Loucy (cell line): ENCODE measurements around the gene HSD11B1L.

ENCODE experiments used
- H2AFZ ChIP-seq: fragments of 200-600 bp; sonication (generic); 2 replicates; pipeline ENCODE4 v1.6.0; 2016; ENCODE audit warnings: antibody characterized with exemption, mild to moderate bottlenecking, low read length, moderate library complexity
- H3F3A ChIP-seq: fragments of 200-600 bp; 2 replicates; pipeline ENCODE4 v1.6.0; 2016; ENCODE audit warnings: antibody characterized with exemption, low read depth, mild to moderate bottlenecking
- H3K27me3 ChIP-seq: fragments of 200-600 bp; sonication (generic); 2 replicates; pipeline ENCODE4 v1.6.1; 2014; ENCODE audit warnings: low read length, mild to moderate bottlenecking; ENCODE audit not compliant: insufficient read depth, poor library complexity, severe bottlenecking
- H3K36me3 ChIP-seq: fragments of 200-600 bp; sonication (generic); 2 replicates; pipeline ENCODE4 v1.6.1; 2016; ENCODE audit warnings: low read length; ENCODE audit not compliant: insufficient read depth
- H3K4me1 ChIP-seq: fragments of 200-600 bp; sonication (generic); 2 replicates; pipeline ENCODE4 v1.5.1; 2014; ENCODE audit warnings: low read length, mild to moderate bottlenecking; ENCODE audit not compliant: insufficient read depth, poor library complexity, severe bottlenecking
- H3K4me2 ChIP-seq: fragments of 200-600 bp; sonication (generic); 2 replicates; pipeline ENCODE4 v1.6.0; 2014; ENCODE audit warnings: antibody characterized with exemption, low read length, low read depth, mild to moderate bottlenecking; ENCODE audit not compliant: poor library complexity, severe bottlenecking
- H3K4me3 ChIP-seq: fragments of 200-600 bp; sonication (generic); 2 replicates; pipeline ENCODE4 v1.5.1; 2014; ENCODE audit warnings: low read length, mild to moderate bottlenecking, mixed read lengths; ENCODE audit not compliant: poor library complexity, severe bottlenecking
- H3K79me2 ChIP-seq: fragments of 200-600 bp; sonication (generic); 2 replicates; pipeline ENCODE4 v1.6.1; 2014; ENCODE audit warnings: low read length; ENCODE audit not compliant: insufficient read depth
- H3K9ac ChIP-seq: fragments of 200-600 bp; sonication (generic); 2 replicates; pipeline ENCODE4 v1.6.0; 2014; ENCODE audit warnings: mild to moderate bottlenecking, low read depth, low read length, moderate library complexity; ENCODE audit not compliant: poor library complexity, severe bottlenecking
- H3K9me2 ChIP-seq: fragments of 200-600 bp; sonication (generic); replicated peaks from 2 replicates; pipeline ENCODE4 v1.6.1; 2016; ENCODE audit warnings: low read depth, low read length, mixed read lengths
- H3K9me3 ChIP-seq: fragments of 200-600 bp; sonication (generic); 2 replicates; pipeline ENCODE4 v1.6.1; 2014; ENCODE audit warnings: mild to moderate bottlenecking, antibody characterized with exemption, low read length, low read depth; ENCODE audit not compliant: insufficient read depth
- H4K20me1 ChIP-seq: fragments of 200-600 bp; sonication (generic); 2 replicates; pipeline ENCODE4 v1.6.0; 2014; ENCODE audit warnings: antibody characterized with exemption, low read length, mild to moderate bottlenecking; ENCODE audit not compliant: insufficient read depth, poor library complexity, severe bottlenecking
- EZH2phosphoT487 ChIP-seq: fragments of 200-600 bp; IDR thresholded peaks from 2 replicates; pipeline ENCODE4 v1.6.1; 2018; ENCODE audit warnings: antibody characterized with exemption, mild to moderate bottlenecking, moderate library complexity, borderline replicate concordance
- TF ChIP-seq, protein P1 (sequence below): fragments of 200-600 bp; sonication (generic); conservative IDR thresholded peaks from 2 replicates; pipeline ENCODE4 v1.5.1; 2014; ENCODE audit warnings: mild to moderate bottlenecking, antibody characterized with exemption, low read length

HSD11B1L gene

GRCh38 chr19:5697022-5697889 is 16.4 kb downstream of the HSD11B1L start:
- Histone ChIP-seq H2AFZ (no peak overlapping the region), H3K9ac (no peak overlapping the region), H3K4me2 (no peak overlapping the region), H3K4me1 (peaks cover 4% of the 10 kb centered on the region), H4K20me1 (peaks cover 42% of the 10 kb centered on the region), H3K79me2 (peaks cover 41% of the 10 kb centered on the region), H3F3A (no peaks in the 10 kb centered on the region), H3K27me3 (no peaks in the 10 kb centered on the region), H3K9me2 (no peaks in the 10 kb centered on the region), H3K36me3 (peaks cover 71% of the 10 kb centered on the region; the same call in 1 of the 2 replicates), H3K4me3 (no peak overlapping the region), H3K9me3 (no peaks in the 10 kb centered on the region)
- no peak for TF ChIP-seq EZH2phosphoT487
- TF ChIP-seq, protein P1, sequence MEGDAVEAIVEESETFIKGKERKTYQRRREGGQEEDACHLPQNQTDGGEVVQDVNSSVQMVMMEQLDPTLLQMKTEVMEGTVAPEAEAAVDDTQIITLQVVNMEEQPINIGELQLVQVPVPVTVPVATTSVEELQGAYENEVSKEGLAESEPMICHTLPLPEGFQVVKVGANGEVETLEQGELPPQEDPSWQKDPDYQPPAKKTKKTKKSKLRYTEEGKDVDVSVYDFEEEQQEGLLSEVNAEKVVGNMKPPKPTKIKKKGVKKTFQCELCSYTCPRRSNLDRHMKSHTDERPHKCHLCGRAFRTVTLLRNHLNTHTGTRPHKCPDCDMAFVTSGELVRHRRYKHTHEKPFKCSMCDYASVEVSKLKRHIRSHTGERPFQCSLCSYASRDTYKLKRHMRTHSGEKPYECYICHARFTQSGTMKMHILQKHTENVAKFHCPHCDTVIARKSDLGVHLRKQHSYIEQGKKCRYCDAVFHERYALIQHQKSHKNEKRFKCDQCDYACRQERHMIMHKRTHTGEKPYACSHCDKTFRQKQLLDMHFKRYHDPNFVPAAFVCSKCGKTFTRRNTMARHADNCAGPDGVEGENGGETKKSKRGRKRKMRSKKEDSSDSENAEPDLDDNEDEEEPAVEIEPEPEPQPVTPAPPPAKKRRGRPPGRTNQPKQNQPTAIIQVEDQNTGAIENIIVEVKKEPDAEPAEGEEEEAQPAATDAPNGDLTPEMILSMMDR = no peak

DNA sequence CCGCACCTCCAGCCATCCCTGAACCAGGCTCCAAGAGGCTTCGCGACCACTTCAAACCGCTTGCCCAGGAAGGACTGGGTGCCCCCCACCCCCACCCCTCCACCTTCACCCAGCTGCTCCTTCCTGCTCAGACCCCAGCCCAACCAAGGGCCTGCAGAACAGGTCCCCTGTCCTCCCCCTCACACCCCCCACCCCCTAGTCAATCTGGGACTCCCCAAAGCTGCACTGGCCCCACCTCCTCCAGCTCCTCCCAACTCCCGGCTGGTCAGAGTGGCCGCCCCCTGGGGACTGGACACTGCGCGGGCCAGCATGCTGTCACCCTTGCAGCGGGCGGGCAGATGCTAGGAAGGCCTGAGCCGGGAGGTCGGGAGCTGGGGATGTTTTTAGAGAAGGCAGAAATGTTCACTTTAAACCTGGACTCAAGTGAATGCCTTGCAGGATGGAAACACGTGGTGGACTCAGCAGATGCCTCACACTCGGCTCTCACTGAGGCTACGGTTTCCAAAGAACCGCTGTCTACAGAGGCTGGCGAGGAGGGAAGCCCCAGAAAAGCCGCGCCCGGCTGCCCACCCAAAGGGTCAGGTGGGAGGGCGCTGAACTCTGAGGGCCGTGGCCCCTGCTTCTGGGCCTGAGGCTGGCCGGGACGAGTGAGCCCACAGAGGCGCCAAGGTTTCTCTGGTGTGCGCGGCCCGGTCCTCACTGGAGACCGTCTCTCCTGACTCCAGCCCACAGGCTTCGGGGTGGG is 17.2 kb downstream of the HSD11B1L start:
- no peaks in the 10 kb centered on the region for H3K4me1 ChIP-seq
- H3K79me2 ChIP-seq = peaks cover 33% of the 10 kb centered on the region
- no peak overlapping the region for H3K4me3 ChIP-seq
- H3K9me2 ChIP-seq = no peaks in the 10 kb centered on the region
- no peaks in the 10 kb centered on the region for H3K9me3 ChIP-seq
- no peak overlapping the region for H3K4me2 ChIP-seq
- H3K36me3 ChIP-seq = peaks cover 63% of the 10 kb centered on the region; the same call in 1 of the 2 replicates
- H4K20me1 ChIP-seq = peaks cover 34% of the 10 kb centered on the region
- no peak overlapping the region for H3K9ac ChIP-seq
- no peaks in the 10 kb centered on the region for H3F3A ChIP-seq
- no peak overlapping the region for H2AFZ ChIP-seq
- no peaks in the 10 kb centered on the region for H3K27me3 ChIP-seq
- TF ChIP-seq, protein P1 = no peak
- no peak for TF ChIP-seq EZH2phosphoT487

DNA sequence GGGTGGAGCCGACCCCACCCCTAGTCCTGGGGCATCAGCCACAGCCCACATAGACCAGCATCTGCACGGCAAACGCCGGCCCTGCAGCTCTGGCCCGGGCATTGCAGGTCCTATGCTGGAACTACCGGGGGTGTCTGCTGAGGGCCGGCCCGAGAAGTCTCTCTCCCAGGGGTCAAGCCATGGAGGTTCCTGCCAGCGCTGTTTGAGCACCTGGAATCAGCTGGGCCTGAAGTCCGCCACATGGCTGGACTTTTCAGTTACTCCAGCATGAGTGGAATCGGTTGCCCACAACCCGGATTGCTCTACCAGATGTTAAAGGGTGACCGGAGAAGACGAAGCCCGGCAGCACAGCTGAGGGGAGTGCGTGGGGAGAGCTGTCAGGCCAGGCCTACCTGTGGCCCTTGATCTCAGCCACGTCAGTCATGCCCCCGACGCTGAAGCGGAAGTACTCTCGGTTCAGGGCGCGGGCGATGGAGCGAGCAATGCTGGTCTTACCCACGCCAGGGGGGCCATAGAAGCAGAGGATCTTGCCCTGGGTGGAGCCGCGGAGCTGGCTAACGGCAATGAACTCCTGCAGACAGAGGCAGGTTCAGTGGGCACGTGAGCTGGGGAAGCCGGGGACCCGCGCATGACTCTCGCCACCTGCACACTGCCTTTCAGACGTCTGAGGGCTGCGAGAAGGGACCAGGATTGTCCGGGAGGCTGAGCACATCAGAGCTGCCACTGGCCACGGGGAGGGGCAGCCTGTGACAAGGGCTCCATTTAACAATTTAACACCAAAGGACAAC is 18.0 kb downstream of the HSD11B1L start:
- TF ChIP-seq, protein P1 = no peak
- TF ChIP-seq EZH2phosphoT487 = no peak
- H2AFZ ChIP-seq = no peak overlapping the region
- H3K36me3 ChIP-seq = peaks cover 63% of the 10 kb centered on the region; the same call in 1 of the 2 replicates
- H3K4me1 ChIP-seq = no peaks in the 10 kb centered on the region
- no peaks in the 10 kb centered on the region for H3K9me2 ChIP-seq
- H3K27me3 ChIP-seq = no peaks in the 10 kb centered on the region
- no peak overlapping the region for H3K4me2 ChIP-seq
- no peaks in the 10 kb centered on the region for H3F3A ChIP-seq
- peaks cover 26% of the 10 kb centered on the region for H4K20me1 ChIP-seq
- no peak overlapping the region for H3K9ac ChIP-seq
- peaks cover 25% of the 10 kb centered on the region for H3K79me2 ChIP-seq
- no peaks in the 10 kb centered on the region for H3K9me3 ChIP-seq
- H3K4me3 ChIP-seq = no peak overlapping the region
